ENCODE data around the gene HOMER2.

HOMER2 gene

GRCh38 chr15:82808634-82809041, 143.9 kb downstream of the HOMER2 start:
- ATAC-seq = no peak
- TF ChIP-seq ZNF8 (CRISPR knock-in tag; IDR thresholded peaks at IDR 0.05) (no peak), TOX (CRISPR knock-in tag; IDR thresholded peaks at IDR 0.05; ENCODE audit: borderline replicate concordance) (no peak), OSR1 (CRISPR knock-in tag; IDR thresholded peaks at IDR 0.05) (no peak), ISL1 (CRISPR knock-in tag; IDR thresholded peaks at IDR 0.05) (no peak), ZNF70 (CRISPR knock-in tag; IDR thresholded peaks at IDR 0.05) (no peak), ZFP30 (CRISPR knock-in tag; IDR thresholded peaks at IDR 0.05) (no peak), ZNF565 (CRISPR knock-in tag; conservative IDR thresholded peaks at IDR 0.05; ENCODE audit: low read depth) (no peak), CSRNP3 (CRISPR knock-in tag; IDR thresholded peaks at IDR 0.05) (no peak), ARNTL (CRISPR knock-in tag; IDR thresholded peaks at IDR 0.05; ENCODE audit: borderline replicate concordance, low read depth) (no peak), ESRRG (CRISPR knock-in tag; IDR thresholded peaks at IDR 0.05) (no peak), PPARA (CRISPR knock-in tag; IDR thresholded peaks at IDR 0.05; ENCODE audit: borderline replicate concordance) (no peak), TCF4 (CRISPR knock-in tag; IDR thresholded peaks at IDR 0.05; ENCODE audit: borderline replicate concordance) (no peak), ZFP3 (CRISPR knock-in tag; IDR thresholded peaks at IDR 0.05) (no peak), BACH2 (CRISPR knock-in tag; IDR thresholded peaks at IDR 0.05; ENCODE audit: borderline replicate concordance) (no peak), ZC3H10 (CRISPR knock-in tag; IDR thresholded peaks at IDR 0.05) (no peak)

GRCh38 chr15:82807920-82808633, 144.4 kb downstream of the HOMER2 start:
- TF ChIP-seq ZC3H10 (CRISPR knock-in tag; IDR thresholded peaks at IDR 0.05) (no peak), GLIS3 (CRISPR knock-in tag; IDR thresholded peaks at IDR 0.05) (no peak), OSR1 (CRISPR knock-in tag; IDR thresholded peaks at IDR 0.05) (no peak), BACH2 (CRISPR knock-in tag; IDR thresholded peaks at IDR 0.05; ENCODE audit: borderline replicate concordance) (no peak), CREB5 (CRISPR knock-in tag; IDR thresholded peaks at IDR 0.05; ENCODE audit: low read depth) (no peak), RARB (CRISPR knock-in tag; IDR thresholded peaks at IDR 0.05) (no peak), ESRRG (CRISPR knock-in tag; IDR thresholded peaks at IDR 0.05) (no peak)
- ATAC-seq = no peak

- ATAC-seq = no peak
Measured at GRCh38 chr15:82805994-82806406, 146.5 kb downstream of the HOMER2 start, which contains the start of gene FSD2. FSD2 (minus strand) TSS chr15:82806069; CDS start chr15:82787390, 18,679 bp downstream.

GRCh38 chr15:82804575-82804949, 148.0 kb downstream of the HOMER2 start:
- peak; percentile 53 for TF ChIP-seq ISL1 (CRISPR knock-in tag; IDR thresholded peaks at IDR 0.05)
- no peak for TF ChIP-seq ZNF70 (CRISPR knock-in tag; IDR thresholded peaks at IDR 0.05)
- TF ChIP-seq TCF4 (CRISPR knock-in tag; IDR thresholded peaks at IDR 0.05; ENCODE audit: borderline replicate concordance) = no peak
- no peak for ATAC-seq

More at GRCh38 chr15:82805994-82806406, 146.5 kb downstream of the HOMER2 start, which contains the start of gene FSD2:
- TF ChIP-seq ZFP3 (CRISPR knock-in tag; IDR thresholded peaks at IDR 0.05) = no peak
- TF ChIP-seq TOX (CRISPR knock-in tag; IDR thresholded peaks at IDR 0.05; ENCODE audit: borderline replicate concordance) = no peak
- TF ChIP-seq SNAI2 (CRISPR knock-in tag; IDR thresholded peaks at IDR 0.05) = no peak
- no peak for TF ChIP-seq ISL1 (CRISPR knock-in tag; IDR thresholded peaks at IDR 0.05)
- TF ChIP-seq ZFP30 (CRISPR knock-in tag; IDR thresholded peaks at IDR 0.05) = no peak
- no peak for TF ChIP-seq ZNF565 (CRISPR knock-in tag; conservative IDR thresholded peaks at IDR 0.05; ENCODE audit: low read depth)
- TF ChIP-seq GLIS3 (CRISPR knock-in tag; IDR thresholded peaks at IDR 0.05) = no peak
- no peak for TF ChIP-seq PPARA (CRISPR knock-in tag; IDR thresholded peaks at IDR 0.05; ENCODE audit: borderline replicate concordance)
- TF ChIP-seq PATZ1 (CRISPR knock-in tag; IDR thresholded peaks at IDR 0.05; ENCODE audit: borderline replicate concordance) = no peak

GRCh38 chr15:82803793-82804574, 148.5 kb downstream of the HOMER2 start:
- ATAC-seq = no peak
- TF ChIP-seq ZFP3 (CRISPR knock-in tag; IDR thresholded peaks at IDR 0.05) = no peak
- TF ChIP-seq ZNF8 (CRISPR knock-in tag; IDR thresholded peaks at IDR 0.05) = no peak
- no peak for TF ChIP-seq OSR1 (CRISPR knock-in tag; IDR thresholded peaks at IDR 0.05)
- TF ChIP-seq CREB5 (CRISPR knock-in tag; IDR thresholded peaks at IDR 0.05; ENCODE audit: low read depth) = no peak
- TF ChIP-seq ZNF565 (CRISPR knock-in tag; conservative IDR thresholded peaks at IDR 0.05; ENCODE audit: low read depth) = no peak
- no peak for TF ChIP-seq TSHZ2 (CRISPR knock-in tag; IDR thresholded peaks at IDR 0.05)
- no peak for TF ChIP-seq RARB (CRISPR knock-in tag; IDR thresholded peaks at IDR 0.05)

Measured in SK-N-SH treated with all-trans-retinoic acid at 6 μM for 48 hours (cell line).